ENCODE results near the gene RARS2. TPM values are rescaled to one million over a fixed set of nuclear protein-coding genes. Genes with fewer than 3 reads are reported as not detected.
"Not testable (repeated sequence)": the region's sequence is repeated elsewhere in the genome, so short reads cannot be mapped to it uniquely, and the experiment has no call there.

RARS2 gene, protein sequence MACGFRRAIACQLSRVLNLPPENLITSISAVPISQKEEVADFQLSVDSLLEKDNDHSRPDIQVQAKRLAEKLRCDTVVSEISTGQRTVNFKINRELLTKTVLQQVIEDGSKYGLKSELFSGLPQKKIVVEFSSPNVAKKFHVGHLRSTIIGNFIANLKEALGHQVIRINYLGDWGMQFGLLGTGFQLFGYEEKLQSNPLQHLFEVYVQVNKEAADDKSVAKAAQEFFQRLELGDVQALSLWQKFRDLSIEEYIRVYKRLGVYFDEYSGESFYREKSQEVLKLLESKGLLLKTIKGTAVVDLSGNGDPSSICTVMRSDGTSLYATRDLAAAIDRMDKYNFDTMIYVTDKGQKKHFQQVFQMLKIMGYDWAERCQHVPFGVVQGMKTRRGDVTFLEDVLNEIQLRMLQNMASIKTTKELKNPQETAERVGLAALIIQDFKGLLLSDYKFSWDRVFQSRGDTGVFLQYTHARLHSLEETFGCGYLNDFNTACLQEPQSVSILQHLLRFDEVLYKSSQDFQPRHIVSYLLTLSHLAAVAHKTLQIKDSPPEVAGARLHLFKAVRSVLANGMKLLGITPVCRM
- polyA plus RNA-seq (ENCODE audit: insufficient read length in 4 of 4) = 10 to 100 TPM; 54.4 to 65.5 (median 57.5) TPM

DNA sequence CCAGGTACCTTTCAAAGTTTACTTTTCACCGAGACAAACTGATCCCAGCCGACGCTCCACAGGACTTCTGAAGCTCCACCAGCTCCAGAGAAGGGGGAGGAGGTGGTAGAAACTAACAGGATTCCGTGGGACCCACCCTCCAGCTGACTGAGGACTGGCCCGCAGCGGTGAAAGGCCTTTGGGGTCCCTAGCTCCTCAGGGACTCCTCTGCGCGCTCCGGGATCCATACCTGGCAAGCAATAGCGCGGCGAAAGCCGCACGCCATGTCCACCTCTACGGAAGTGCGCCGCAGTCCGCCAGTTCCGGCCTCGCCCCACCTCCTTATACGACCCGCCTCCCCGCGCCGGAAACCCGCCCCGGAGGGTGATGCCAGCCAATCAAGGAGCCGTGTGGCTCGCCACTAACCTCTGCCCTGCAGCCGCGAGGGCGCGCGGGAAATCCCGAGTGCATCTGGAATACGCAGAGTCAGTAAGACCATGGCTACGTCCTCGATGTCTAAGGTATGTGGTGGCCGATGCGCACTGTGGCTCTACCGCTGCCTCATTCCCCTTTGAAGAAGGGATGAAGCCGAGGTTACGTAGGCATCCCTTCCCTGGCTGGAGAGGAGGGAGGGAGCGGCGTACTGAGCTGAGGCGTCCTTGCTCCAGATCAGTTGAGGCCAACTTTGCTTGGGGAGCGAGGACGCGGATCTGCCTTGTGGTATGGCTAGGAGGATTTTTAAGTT is at the start of gene RARS2, which contains the start of gene ORC3:
Gene RARS2 (minus strand): TSS at position 295 of the 724 bp plus-strand sequence. CDS start 30 bp downstream, at position 265.
Gene ORC3 (plus strand): TSS at position 443 of the 724 bp plus-strand sequence. CDS start 34 bp downstream, at position 477.
- DNase-seq (ENCODE audit: low read depth in 4 of 4, low spot score in 2 of 4) = peak; percentile 81 to 90 (median 88)

GRCh38 chr6:87639373-87639772 is 49.6 kb upstream of the RARS2 start:
- DNase-seq (ENCODE audit: low read depth in 4 of 4, low spot score in 2 of 4) = no peak

DNA sequence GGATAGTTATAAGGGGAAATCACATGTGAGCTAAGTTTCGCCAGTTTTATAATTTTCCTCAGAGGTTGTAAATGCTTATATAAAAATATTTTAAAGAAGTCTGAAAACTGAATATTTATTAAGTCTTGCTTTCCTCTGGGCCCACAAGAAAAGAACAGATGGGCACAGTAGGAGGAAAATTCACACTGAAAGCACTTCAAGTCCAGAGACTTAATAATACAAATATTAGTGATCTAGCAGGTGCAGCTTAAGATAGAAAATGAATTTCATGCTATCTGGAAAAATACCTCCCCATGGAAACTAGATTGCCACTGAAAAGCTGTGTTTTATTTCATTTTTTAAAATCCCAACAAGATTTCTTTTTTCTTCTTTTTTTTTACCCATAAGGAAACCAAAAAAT is 47.3 kb upstream of the RARS2 start:
- no peak for DNase-seq (ENCODE audit: low read depth in 4 of 4, low spot score in 2 of 4)

DNA sequence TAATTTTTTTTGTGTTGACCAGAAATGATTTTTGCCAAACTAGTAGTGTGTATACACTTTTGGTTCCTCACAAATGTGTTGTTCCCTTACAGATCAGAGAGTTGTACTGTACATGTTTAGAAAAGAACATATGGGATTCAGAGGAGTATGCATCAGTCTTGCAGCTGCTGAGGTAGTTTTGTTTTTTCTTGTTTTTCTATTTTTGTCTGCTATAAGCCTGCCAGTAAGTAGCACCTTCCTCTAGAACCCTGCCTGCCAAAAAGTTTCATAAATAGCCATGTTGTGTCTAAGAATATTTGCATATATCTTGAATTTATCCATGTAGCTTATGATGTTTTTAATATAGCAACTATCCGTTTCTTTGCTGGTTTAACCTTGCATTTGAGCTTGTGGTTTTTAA is 46.5 kb upstream of the RARS2 start:
- no peak for DNase-seq (ENCODE audit: low read depth in 4 of 4, low spot score in 2 of 4)

GRCh38 chr6:87633851-87634250 is 44.1 kb upstream of the RARS2 start:
- no peak for DNase-seq (ENCODE audit: low read depth in 4 of 4, low spot score in 2 of 4)

- no peak for DNase-seq (ENCODE audit: low read depth in 4 of 4, low spot score in 2 of 4)
Measured at GRCh38 chr6:87630746-87631145, 41.0 kb upstream of the RARS2 start.

DNA sequence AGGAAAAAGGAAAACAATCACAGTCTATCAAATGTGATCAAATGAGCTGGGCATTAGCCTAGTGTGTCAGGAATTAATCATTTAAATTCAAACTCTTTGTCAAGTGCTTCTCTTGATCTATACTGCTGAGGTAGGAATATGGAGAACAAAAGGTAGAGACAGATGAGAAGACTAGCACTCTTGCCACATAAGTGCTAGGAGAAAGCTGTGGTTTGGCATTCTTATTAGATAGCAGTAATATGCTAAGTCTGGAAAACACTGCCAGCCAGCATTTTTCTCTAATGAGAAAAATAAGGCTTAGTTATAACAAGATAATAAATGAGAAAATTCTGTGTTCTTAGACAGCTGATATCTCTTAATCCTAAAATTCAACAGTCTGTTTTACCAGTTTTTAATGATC is 39.1 kb upstream of the RARS2 start:
- no peak for DNase-seq (ENCODE audit: low read depth in 4 of 4, low spot score in 2 of 4)

- DNase-seq (ENCODE audit: low read depth in 4 of 4, low spot score in 2 of 4) = no peak
Measured at GRCh38 chr6:87628424-87628823, 38.6 kb upstream of the RARS2 start.

GRCh38 chr6:87623248-87623647 is 33.5 kb upstream of the RARS2 start:
- DNase-seq (ENCODE audit: low read depth in 4 of 4, low spot score in 2 of 4) = no peak

DNA sequence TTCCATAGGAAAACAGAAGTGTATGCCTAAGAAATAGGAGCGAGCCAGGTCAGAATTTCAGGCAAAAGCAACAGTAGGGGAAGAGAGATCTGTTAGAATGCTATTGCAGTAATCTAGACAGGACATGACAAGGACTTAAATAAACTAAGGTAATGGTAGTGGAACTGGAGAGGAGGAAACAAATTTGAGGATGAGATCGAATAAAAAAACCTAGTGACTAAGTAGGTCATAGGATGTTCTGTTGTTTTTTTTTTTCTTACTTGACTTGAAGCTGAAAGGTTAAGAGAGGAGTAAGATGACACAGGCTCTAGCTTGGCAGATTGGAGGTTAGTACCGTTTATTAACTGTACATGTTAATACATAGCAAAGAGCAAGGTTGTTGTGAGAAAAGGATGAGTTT is 28.7 kb upstream of the RARS2 start:
- DNase-seq (ENCODE audit: low read depth in 4 of 4, low spot score in 2 of 4) = no peak

DNA sequence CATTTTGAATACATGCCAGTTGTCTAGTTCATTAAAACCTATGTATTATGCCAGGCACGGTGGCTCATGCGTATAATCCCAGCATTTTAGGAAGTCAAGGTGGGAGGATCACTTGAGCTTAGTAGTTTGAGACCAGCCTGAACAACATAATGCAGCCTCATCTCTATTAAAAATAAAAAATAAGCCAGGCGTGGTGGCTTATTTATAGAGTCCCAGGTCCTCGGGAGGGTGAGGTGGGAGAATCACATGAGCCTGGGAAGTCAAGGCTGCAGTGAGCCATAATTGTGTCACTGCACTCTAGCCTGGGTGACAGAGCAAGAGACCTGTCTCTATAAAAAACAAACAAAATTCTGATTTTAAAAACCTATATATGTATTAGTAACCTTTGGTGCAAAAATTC is 27.6 kb upstream of the RARS2 start:
- no peak for DNase-seq (ENCODE audit: low read depth in 4 of 4, low spot score in 2 of 4)

DNA sequence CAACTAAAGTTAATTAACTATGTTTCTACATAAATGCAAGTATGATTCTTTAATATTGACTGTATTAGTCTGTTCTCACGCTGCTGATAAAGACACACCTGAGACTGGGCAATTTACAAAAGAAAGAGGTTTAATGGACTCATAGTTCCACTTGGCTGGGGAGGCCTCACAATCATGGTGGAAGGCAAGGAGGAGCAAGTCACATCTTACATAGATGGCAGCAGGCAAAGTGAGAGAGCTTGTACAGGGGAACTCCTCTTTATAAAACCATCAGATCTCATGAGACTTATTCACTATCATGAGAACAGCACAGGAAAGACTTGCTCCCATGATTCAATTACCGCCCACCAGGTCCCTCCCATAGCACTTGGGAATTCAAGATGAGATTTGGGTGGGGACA is 23.2 kb upstream of the RARS2 start:
- DNase-seq (ENCODE audit: low read depth in 4 of 4, low spot score in 2 of 4) = not testable (repeated sequence)

DNA sequence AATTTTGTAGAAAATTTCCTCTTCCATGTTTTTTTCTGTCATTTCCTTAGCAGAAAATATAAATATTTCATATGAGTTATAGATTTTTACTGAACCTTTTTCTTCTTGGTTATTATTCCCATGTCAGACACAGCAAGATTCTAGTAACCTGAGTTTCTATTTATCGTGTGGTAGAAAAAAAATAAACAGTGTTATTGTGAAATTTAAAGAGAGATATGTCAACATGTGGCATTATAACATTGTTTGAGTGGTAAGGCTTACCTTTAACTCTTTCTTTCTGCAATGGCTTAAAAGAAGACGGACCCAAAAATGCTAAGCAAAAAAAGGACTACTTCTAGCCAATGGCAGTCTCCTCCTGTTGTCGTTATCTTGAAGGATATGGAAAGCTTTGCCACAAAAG is 19.0 kb upstream of the RARS2 start:
- DNase-seq (ENCODE audit: low read depth in 4 of 4, low spot score in 2 of 4) = no peak

- DNase-seq (ENCODE audit: low read depth in 4 of 4, low spot score in 2 of 4) = no peak
Measured at GRCh38 chr6:87606199-87606598, 16.4 kb upstream of the RARS2 start.

GRCh38 chr6:87600576-87600975 is 10.8 kb upstream of the RARS2 start:
- no peak for DNase-seq (ENCODE audit: low read depth in 4 of 4, low spot score in 2 of 4)

DNA sequence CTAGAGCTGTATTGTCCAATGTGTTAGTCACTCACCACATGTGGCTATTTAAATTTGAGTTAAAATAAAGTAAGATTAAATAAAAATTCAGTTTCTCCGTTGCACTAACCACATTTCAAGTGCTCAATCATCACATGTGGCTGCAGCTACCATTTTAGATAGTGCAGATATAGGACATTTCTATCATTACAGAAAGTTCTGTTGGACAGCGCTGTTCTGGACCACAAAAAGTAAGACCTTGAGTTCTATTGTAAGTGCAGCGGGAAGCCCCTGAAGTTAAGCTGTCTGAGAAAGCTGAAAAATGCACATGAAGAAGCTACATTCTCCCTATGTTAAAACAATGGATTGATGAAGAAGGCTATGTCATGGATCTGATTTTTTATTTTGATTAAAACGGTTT is 1.2 kb upstream of the RARS2 start:
- no peak for DNase-seq (ENCODE audit: low read depth in 4 of 4, low spot score in 2 of 4)

GRCh38 chr6:87590417-87590880 is 662 bp upstream of the RARS2 start:
- DNase-seq (ENCODE audit: low read depth in 4 of 4, low spot score in 2 of 4) = no peak

DNA sequence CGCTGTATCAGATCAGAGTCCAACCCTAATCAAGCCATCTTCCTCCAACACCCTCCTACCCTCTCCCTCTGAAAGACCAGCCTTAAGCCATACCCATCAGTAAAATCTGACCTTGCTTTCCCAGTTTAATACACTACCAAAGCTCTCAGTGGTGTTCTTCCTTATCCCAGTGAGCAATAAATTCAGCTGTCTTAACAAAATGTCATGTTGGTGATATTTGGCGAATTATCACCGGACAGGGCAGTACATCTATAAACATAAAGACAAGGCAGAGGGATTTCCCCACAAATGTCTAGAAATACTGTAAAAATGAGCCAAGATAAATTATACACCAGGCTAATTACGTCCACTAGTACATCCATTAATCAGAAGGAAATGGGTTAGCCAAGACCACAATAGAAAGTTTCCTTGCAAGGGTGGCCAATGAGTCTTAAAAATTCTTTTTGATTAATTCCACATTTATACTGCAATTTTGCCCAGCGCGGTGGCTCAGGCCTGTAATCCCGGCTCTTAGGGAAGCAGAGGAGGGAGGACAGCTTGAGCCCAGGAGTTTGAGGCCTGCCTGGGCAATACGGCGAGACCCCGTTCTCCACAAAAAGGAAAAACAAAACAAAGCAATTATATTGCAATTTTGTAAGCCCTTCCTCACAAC is 905 bp downstream of the RARS2 start:
- no peak for DNase-seq (ENCODE audit: low read depth in 4 of 4, low spot score in 2 of 4)

GRCh38 chr6:87586371-87587077 is 3.3 kb downstream of the RARS2 start:
- no peak for DNase-seq (ENCODE audit: low read depth in 4 of 4, low spot score in 2 of 4)

GRCh38 chr6:87583822-87584221 is 6.0 kb downstream of the RARS2 start:
- DNase-seq (ENCODE audit: low read depth in 4 of 4, low spot score in 2 of 4) = no peak

All from left renal cortex interstitium (tissue), 4 donors.